ENCODE results near the gene THAP3. TPM values are rescaled to one million over a fixed set of nuclear protein-coding genes. Genes with fewer than 3 reads are reported as not detected.

THAP3 gene
- total and polyA plus RNA-seq, 9 of the 15 experiments (the other 6 are each of a cell fraction or from before 2014, with no cell fraction given) = 1.9 to 31.2 (median 18.2) TPM

- TF ChIP-seq REST (IDR thresholded peaks at IDR 0.05; ENCODE audit: borderline replicate concordance) (peak; percentile 13), REST (CRISPR knock-in tag; IDR thresholded peaks at IDR 0.05; ENCODE audit: low read depth) (no peak), MAX (CRISPR knock-in tag; IDR thresholded peaks at IDR 0.05) (peak; percentile 52; the same call in 1 of the 2 replicates), L3MBTL2 (IDR thresholded peaks at IDR 0.05) (peak; percentile 58), ZBTB7A (IDR thresholded peaks at IDR 0.05; ENCODE audit: borderline replicate concordance, control insufficient read depth, low read depth, low read length) (peak; percentile 62; the same call in 1 of the 2 replicates), OTX1 (CRISPR knock-in tag; IDR thresholded peaks at IDR 0.05) (no peak), CHD7 (IDR thresholded peaks at IDR 0.05; ENCODE audit: low read depth, low read length) (peak; percentile 10)
These were observed 43.9 kb upstream of the THAP3 start (continued) for GRCh38 chr1:6580593-6581409.

Data from K562 (cell line).